Small intestine (tissue), 7 donors: Measurements from ENCODE around the gene AP2B1. TPM values are rescaled to one million over a fixed set of nuclear protein-coding genes. Genes with fewer than 3 reads are reported as not detected.

ENCODE experiments used
- DNase-seq, 2 donors: peaks; one replicate each; pipeline versions ENCODE4 v3.0.0 to v3.0.0-alpha.2; 2013
- FAIRE-seq: peaks from 2 replicates; lab custom pipeline; 2012; peaks lifted over from hg19 to GRCh38; lab: Jason Lieb, UNC
- H3K27ac ChIP-seq, 3 donors: one replicate each; pipeline ENCODE4 v1.5.1; 2013; ENCODE audit warnings: low read length in 2 of 3, mild to moderate bottlenecking in 2 of 3, control low read depth in 1 of 3, inconsistent platforms in 1 of 3, low read depth in 1 of 3, moderate library complexity in 1 of 3
- H3K27me3 ChIP-seq, 3 donors: one replicate each; pipeline ENCODE4 v1.6.1; 2013; ENCODE audit warnings: low read length in 3 of 3, inconsistent platforms in 1 of 3; ENCODE audit not compliant: control insufficient read depth in 3 of 3, insufficient read depth in 3 of 3
- H3K36me3 ChIP-seq, 3 donors: one replicate each; pipeline ENCODE4 v1.6.1; 2013; ENCODE audit warnings: low read length in 3 of 3, inconsistent platforms in 1 of 3, low read depth in 1 of 3, mild to moderate bottlenecking in 1 of 3, moderate library complexity in 1 of 3; ENCODE audit not compliant: control insufficient read depth in 3 of 3, insufficient read depth in 2 of 3
- H3K4me1 ChIP-seq, 3 donors: one replicate each; pipeline ENCODE4 v1.6.1; 2013; ENCODE audit warnings: low read length in 2 of 3, inconsistent platforms in 1 of 3, low read depth in 1 of 3, mild to moderate bottlenecking in 1 of 3, moderate library complexity in 1 of 3; ENCODE audit not compliant: control insufficient read depth in 3 of 3, insufficient read depth in 2 of 3
- H3K4me3 ChIP-seq, 3 donors: one replicate each; pipeline ENCODE4 v1.5.1; 2013; ENCODE audit warnings: low read length in 3 of 3, control low read depth in 1 of 3, inconsistent platforms in 1 of 3, low read depth in 1 of 3, mild to moderate bottlenecking in 1 of 3, moderate library complexity in 1 of 3
- H3K9me3 ChIP-seq, 2 donors: one replicate each; pipeline ENCODE4 v1.6.1; 2013; ENCODE audit warnings: low read depth in 1 of 2, low read length in 1 of 2; ENCODE audit not compliant: control insufficient read depth in 2 of 2, insufficient read depth in 1 of 2
- WGBS, 3 donors: extraction: QIAGEN DNeasy Blood & Tissue Kit; methylation state at CpG; one replicate each; pipeline ENCODE4 v1.1.7; 2013; 5-methylcytosine and 5-hydroxymethylcytosine counted together
- polyA plus RNA-seq, 4 donors: library from polyadenylated mRNA; stranded (reverse) in 3 of 4; unstranded in 1 of 4; fragments of 200-250 nt in 3 of 4; fragments of 120-200 nt in 1 of 4; gene quantifications; one replicate each; pipeline versions ENCODE4 v1.2.1 to v1.2.3, GENCODE V29; 2013
- donor health status: healthy with polysubstance abuse.
- donor health status: control.
- donor health status: control.
- donor health status: Bipolar disorder and iron deficiency.
- donor health status: healthy.

The AP2B1 gene
- polyA plus RNA-seq, 4 donors: 28.9 to 82.2 (median 45.4) TPM

DNA sequence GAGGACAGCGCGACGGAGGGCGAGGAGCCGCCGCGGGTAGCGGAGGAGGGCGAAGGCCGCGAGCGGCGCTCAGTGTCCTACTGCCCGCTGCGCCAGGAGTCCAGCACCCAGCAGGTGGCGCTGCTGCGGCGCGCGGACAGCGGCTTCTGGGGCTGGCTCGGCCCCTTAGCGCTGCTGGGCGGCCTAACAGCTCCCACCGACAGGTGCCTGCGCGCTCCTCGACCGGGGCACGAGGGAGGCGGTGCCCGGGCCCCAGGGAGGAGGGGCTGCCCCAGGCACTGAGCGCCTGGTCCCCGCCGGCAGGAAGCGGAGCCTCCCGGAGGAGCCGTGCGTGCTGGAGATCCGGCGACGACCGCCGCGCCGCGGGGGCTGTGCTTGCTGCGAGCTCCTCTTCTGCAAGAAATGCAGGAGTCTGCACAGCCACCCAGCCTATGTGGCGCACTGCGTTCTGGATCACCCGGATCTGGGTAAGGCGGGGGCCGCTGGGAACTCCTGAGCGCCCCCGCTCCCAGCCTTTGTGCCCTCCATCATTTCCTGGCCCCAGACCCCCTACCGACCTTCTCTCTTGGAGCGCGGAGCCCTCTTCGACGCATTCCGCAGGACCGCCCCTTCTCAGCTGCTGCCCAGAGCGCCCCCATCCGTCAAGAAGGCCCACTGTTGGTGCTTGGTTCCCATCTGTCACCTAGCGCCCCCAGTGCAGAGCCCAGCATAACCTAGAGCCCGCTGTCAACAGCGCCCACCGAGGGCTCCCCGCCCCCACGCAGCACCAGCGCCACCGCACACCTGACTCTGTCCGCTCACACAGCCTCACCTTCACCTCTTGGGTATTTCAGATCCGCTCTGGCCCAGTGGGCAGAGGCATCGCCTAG lies 177.2 kb downstream of the AP2B1 start:
- Histone ChIP-seq H3K4me3 (peak overlapping the region; percentile 34 to 64 (median 56)), H3K9me3 (no peaks in the 10 kb centered on the region), H3K27me3 (no peaks in the 10 kb centered on the region), H3K27ac (peak overlapping the region in 1 of 3 donors; percentile 71), H3K4me1 (peaks cover 0 to 7% (median 4%) of the 10 kb centered on the region in 3 donors), H3K36me3 (no peaks in the 10 kb centered on the region)
- FAIRE-seq: no peak
- DNase-seq: peak; percentile 88 to 97
- WGBS, 3 donors: 3 to 4% (median 4%) methylated on average over 59 to 75 of the region's 75 CpGs

DNA sequence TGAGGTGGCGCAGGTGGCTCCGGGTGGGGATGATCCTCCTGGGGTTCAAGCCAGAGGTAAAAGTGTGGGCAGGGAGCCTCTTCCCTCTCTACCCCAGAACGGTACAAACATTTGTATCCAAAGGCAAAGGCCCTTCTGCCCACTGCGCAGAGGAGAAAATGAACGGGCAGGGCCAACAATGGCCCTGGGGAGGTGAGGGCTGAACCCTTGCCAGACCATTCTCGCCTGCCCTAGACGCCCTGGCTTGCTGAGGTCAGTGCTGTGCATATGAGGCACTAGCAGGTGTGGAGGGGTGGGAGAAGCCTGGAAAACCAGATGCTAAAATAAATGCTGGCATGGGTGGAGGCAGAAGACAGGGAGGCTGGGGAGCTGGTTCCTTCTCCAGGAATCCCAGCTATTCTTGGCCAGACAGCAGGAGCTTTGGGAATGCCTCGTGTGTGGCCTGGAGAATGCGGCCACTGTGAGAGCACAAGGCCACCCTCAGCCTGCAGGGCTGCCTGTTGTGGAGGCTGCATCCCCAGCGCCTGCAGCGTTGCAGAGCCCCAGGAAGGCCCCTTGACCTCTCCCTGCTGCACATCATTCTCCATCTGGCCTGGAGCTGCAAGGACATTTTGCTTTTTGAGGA lies 178.1 kb downstream of the AP2B1 start:
- H3K4me1 ChIP-seq: peaks cover 0 to 8% (median 7%) of the 10 kb centered on the region in 3 donors
- no peaks in the 10 kb centered on the region for H3K36me3 ChIP-seq
- FAIRE-seq: no peak
- WGBS, 3 donors: 58 to 68% (median 60%) methylated on average over 11 of the region's 11 CpGs
- H3K27ac ChIP-seq: no peak overlapping the region
- H3K27me3 ChIP-seq: no peaks in the 10 kb centered on the region
- DNase-seq: no peak
- peak overlapping the region in 1 of 3 donors; percentile 64 for H3K4me3 ChIP-seq
- H3K9me3 ChIP-seq: no peaks in the 10 kb centered on the region

GRCh38 chr17:35765756-35766488 lies 178.8 kb downstream of the AP2B1 start:
- 75 to 86% (median 85%) methylated on average over 8 of the region's 8 CpGs for WGBS, 3 donors
- DNase-seq: no peak
- FAIRE-seq: no peak
- Histone ChIP-seq H3K36me3 (no peaks in the 10 kb centered on the region), H3K27ac (no peak overlapping the region), H3K9me3 (no peaks in the 10 kb centered on the region), H3K4me1 (peaks cover 0 to 8% (median 7%) of the 10 kb centered on the region in 3 donors), H3K27me3 (no peaks in the 10 kb centered on the region), H3K4me3 (no peak overlapping the region)

DNA sequence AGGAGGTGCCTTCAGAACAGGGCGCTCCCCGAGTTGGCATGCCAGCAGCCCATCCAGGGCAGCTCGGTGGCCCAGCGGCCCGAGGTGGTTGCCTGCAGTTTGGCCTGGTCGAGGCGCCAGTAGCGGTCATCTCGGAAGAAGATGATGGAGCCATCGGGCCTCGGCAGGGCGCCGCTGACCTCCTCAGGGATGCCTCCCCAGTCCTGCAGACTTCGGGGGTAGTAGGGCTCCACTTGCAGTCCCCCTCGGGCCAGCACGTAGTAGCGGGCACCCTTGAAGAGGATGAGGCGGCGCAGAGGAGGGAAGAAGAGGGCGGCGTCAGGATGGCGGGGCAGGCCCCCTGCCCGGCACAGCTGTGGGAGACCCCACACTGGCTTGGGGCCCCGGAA lies 179.4 kb downstream of the AP2B1 start:
- peaks cover 0 to 8% (median 7%) of the 10 kb centered on the region in 3 donors for H3K4me1 ChIP-seq
- no peaks in the 10 kb centered on the region for H3K9me3 ChIP-seq
- no peak overlapping the region for H3K27ac ChIP-seq
- no peaks in the 10 kb centered on the region for H3K27me3 ChIP-seq
- H3K36me3 ChIP-seq: no peaks in the 10 kb centered on the region
- WGBS, 3 donors: 88 to 93% (median 93%) methylated on average over 23 to 24 of the region's 24 CpGs
- no peak overlapping the region for H3K4me3 ChIP-seq
- FAIRE-seq: no peak
- no peak for DNase-seq

DNA sequence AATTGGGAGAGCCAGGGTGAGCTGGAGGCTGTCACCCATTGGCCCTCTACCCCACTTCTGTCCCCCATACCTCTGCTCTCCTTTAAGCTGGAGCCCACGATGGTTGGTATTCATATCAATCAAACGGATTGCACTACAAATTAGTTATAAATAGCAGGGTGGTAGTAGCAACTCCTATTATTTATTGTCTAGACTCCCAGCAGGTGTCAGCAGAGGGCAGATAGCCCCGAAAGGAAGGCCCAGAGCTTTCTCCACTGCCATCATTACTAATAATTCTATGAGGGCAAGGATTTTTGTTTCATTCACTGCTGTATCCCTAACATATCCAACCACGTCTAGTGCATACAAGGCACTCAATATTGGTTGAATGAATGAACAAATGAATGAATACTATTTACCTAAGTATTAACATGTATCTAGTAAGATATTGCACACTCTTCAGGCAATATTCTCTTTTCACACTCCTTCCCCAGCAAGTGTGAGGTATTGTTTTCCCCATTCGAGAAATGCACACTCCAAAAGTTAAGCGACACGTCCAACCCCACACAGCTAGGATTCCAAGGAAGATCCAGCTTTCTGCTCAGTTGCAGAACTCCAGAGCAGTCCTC lies 179.9 kb downstream of the AP2B1 start:
- Histone ChIP-seq H3K27me3 (no peaks in the 10 kb centered on the region), H3K36me3 (no peaks in the 10 kb centered on the region), H3K27ac (no peak overlapping the region), H3K4me1 (peaks cover 0 to 8% (median 7%) of the 10 kb centered on the region in 3 donors), H3K4me3 (no peak overlapping the region), H3K9me3 (no peaks in the 10 kb centered on the region)
- DNase-seq (peak; percentile 61 to 74), FAIRE-seq (no peak)
- 20 to 42% (median 28%) methylated on average over 7 of the region's 7 CpGs for WGBS, 3 donors

- H3K4me3 ChIP-seq: no peak overlapping the region
- DNase-seq: peak; percentile 36 to 85
- peaks cover 0 to 13% (median 8%) of the 10 kb centered on the region in 3 donors for H3K4me1 ChIP-seq
- no peaks in the 10 kb centered on the region for H3K36me3 ChIP-seq
- no peaks in the 10 kb centered on the region for H3K9me3 ChIP-seq
- H3K27ac ChIP-seq: no peak overlapping the region
- no peaks in the 10 kb centered on the region for H3K27me3 ChIP-seq
- no peak for FAIRE-seq
- WGBS, 3 donors: 31 to 63% (median 34%) methylated on average over 2 of the region's 2 CpGs
These were observed 181.7 kb downstream of the AP2B1 start for GRCh38 chr17:35768797-35769196.

DNA sequence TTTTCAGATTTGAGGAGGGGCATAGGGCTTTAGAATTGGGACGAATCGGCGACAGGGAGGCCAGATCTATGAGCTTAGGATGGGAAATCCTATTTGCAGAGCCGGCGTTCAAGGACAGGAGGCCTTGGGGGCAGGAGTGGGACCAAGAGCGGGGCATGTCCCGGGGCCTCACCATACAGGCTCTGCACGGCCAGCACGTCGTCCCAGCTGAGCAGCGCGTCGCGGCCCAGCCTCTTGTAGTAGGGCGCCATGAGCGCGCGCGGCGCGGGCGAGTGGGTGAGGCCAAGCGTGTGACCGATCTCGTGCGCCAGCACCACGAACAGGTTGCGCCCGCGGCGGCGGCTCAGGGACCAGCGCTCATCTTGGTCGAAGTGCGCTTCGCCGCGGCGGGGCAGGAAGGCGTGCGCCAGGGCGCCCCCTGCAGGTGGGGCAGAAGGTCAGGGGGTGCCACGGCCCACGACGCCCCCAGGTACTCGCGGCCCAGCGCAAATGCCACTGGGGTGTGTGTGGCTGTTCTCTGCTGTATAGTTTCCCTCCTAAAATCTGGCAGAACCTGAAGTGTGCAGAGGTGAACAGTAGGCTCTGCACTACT lies 182.9 kb downstream of the AP2B1 start:
- Histone ChIP-seq H3K27ac (peak overlapping the region in 1 of 3 donors; percentile 50), H3K4me3 (no peak overlapping the region), H3K36me3 (no peaks in the 10 kb centered on the region), H3K27me3 (no peaks in the 10 kb centered on the region), H3K4me1 (peaks cover 3 to 13% (median 9%) of the 10 kb centered on the region in 3 donors), H3K9me3 (no peaks in the 10 kb centered on the region)
- DNase-seq (no peak), FAIRE-seq (no peak)
- 95 to 97% (median 97%) methylated on average over 47 to 48 of the region's 48 CpGs for WGBS, 3 donors
